Measurements from ENCODE around the gene A2ML1. TPM values are rescaled to one million over a fixed set of nuclear protein-coding genes. Genes with fewer than 3 reads are reported as not detected.
"Not testable (repeated sequence)": the region's sequence is repeated elsewhere in the genome, so short reads cannot be mapped to it uniquely, and the experiment has no call there.

Gene A2ML1
- polyA plus RNA-seq, 3 donors: not detected

- Mint-ChIP-seq H3K36me3 (peaks cover 0 to 3% of the 10 kb centered on the region in 2 donors), H3K4me3 (no peak overlapping the region), H3K9me3 (no peaks in the 10 kb centered on the region), H3K27me3 (ENCODE audit: low read depth in 3 of 3) (peaks cover 0 to 2% (median 2%) of the 10 kb centered on the region in 3 donors), H3K27ac (no peak overlapping the region), H3K4me1 (peaks cover 8% of the 10 kb centered on the region)
- H3K4me3 ChIP-seq (replicated peaks in 1 of 3; ENCODE audit: low read depth in 2 of 3, low read length in 3 of 3): no peak overlapping the region
- peaks cover 12 to 19% of the 10 kb centered on the region in 2 donors for H3K4me1 ChIP-seq (ENCODE audit: control insufficient read depth in 1 of 2, insufficient read depth in 2 of 2, low read length in 2 of 2)
- H3K27ac ChIP-seq (ENCODE audit: low read depth in 1 of 2, low read length in 2 of 2): no peak overlapping the region
- no peak overlapping the region for H3K4me2 ChIP-seq (replicated peaks; ENCODE audit: extremely low read depth, low read length, poor library complexity, severe bottlenecking)
- H3K27me3 ChIP-seq (ENCODE audit: control insufficient read depth in 2 of 2, insufficient read depth in 2 of 2, low read length in 2 of 2): peaks cover 0 to 5% of the 10 kb centered on the region in 2 donors
- DNase-seq: no peak
- TF ChIP-seq CTCF (IDR thresholded peaks at IDR 0.05): no peak
- H3K9me3 ChIP-seq (replicated peaks in 1 of 2; ENCODE audit: control insufficient read depth in 1 of 2, insufficient read depth in 1 of 2, low read length in 2 of 2): no peaks in the 10 kb centered on the region
- H2AFZ ChIP-seq (ENCODE audit: insufficient read depth, low read depth, low read length, poor library complexity, severe bottlenecking): no peak overlapping the region
- no peaks in the 10 kb centered on the region for H3K36me3 ChIP-seq (replicated peaks in 1 of 2; ENCODE audit: control insufficient read depth in 1 of 2, insufficient read depth in 2 of 2, low read length in 2 of 2)
- no peaks in the 10 kb centered on the region for H3K79me2 ChIP-seq (ENCODE audit: insufficient read depth, low read length)
- H4K20me1 ChIP-seq (ENCODE audit: insufficient read depth, low read length): no peaks in the 10 kb centered on the region
- no peak overlapping the region for H3K9ac ChIP-seq (ENCODE audit: insufficient read depth, low read length, poor library complexity, severe bottlenecking)
- intact Hi-C loops (cut with micrococcal nuclease): no loop called here
- 94% methylated on average over 2 of the region's 3 CpGs for WGBS (ENCODE audit: insufficient coverage)
These were observed 94.6 kb downstream of the A2ML1 start for GRCh38 chr12:8917031-8917430.

- TF ChIP-seq CTCF (IDR thresholded peaks at IDR 0.05): no peak
- Histone ChIP-seq H3K9ac (ENCODE audit: insufficient read depth, low read length, poor library complexity, severe bottlenecking) (no peak overlapping the region), H2AFZ (ENCODE audit: insufficient read depth, low read depth, low read length, poor library complexity, severe bottlenecking) (no peak overlapping the region), H3K9me3 (replicated peaks in 1 of 2; ENCODE audit: control insufficient read depth in 1 of 2, insufficient read depth in 1 of 2, low read length in 2 of 2) (no peaks in the 10 kb centered on the region), H3K79me2 (ENCODE audit: insufficient read depth, low read length) (no peaks in the 10 kb centered on the region), H3K4me1 (ENCODE audit: control insufficient read depth in 1 of 2, insufficient read depth in 2 of 2, low read length in 2 of 2) (peaks cover 12 to 19% of the 10 kb centered on the region in 2 donors), H3K4me2 (replicated peaks; ENCODE audit: extremely low read depth, low read length, poor library complexity, severe bottlenecking) (no peak overlapping the region), H3K36me3 (replicated peaks in 1 of 2; ENCODE audit: control insufficient read depth in 1 of 2, insufficient read depth in 2 of 2, low read length in 2 of 2) (no peaks in the 10 kb centered on the region), H3K27me3 (ENCODE audit: control insufficient read depth in 2 of 2, insufficient read depth in 2 of 2, low read length in 2 of 2) (peaks cover 0 to 5% of the 10 kb centered on the region in 2 donors), H3K27ac (ENCODE audit: low read depth in 1 of 2, low read length in 2 of 2) (no peak overlapping the region), H3K4me3 (replicated peaks in 1 of 3; ENCODE audit: low read depth in 2 of 3, low read length in 3 of 3) (no peak overlapping the region), H4K20me1 (ENCODE audit: insufficient read depth, low read length) (no peaks in the 10 kb centered on the region)
- DNase-seq: no peak
- H3K9me3 Mint-ChIP-seq: no peaks in the 10 kb centered on the region
- peaks cover 0 to 3% of the 10 kb centered on the region in 2 donors for H3K36me3 Mint-ChIP-seq
- no peak overlapping the region for H3K27ac Mint-ChIP-seq
- no peak overlapping the region for H3K4me3 Mint-ChIP-seq
- intact Hi-C loops (cut with micrococcal nuclease): no loop called here
- peaks cover 8% of the 10 kb centered on the region for H3K4me1 Mint-ChIP-seq
- H3K27me3 Mint-ChIP-seq (ENCODE audit: low read depth in 3 of 3): peaks cover 0 to 2% (median 2%) of the 10 kb centered on the region in 3 donors
- 80% methylated on average over 1 of the region's 1 CpG for WGBS (ENCODE audit: insufficient coverage)
These were observed 95.3 kb downstream of the A2ML1 start for GRCh38 chr12:8917751-8918150.

GRCh38 chr12:8919643-8920042, 97.2 kb downstream of the A2ML1 start:
- not testable (repeated sequence) for H3K36me3 ChIP-seq (replicated peaks in 1 of 2; ENCODE audit: control insufficient read depth in 1 of 2, insufficient read depth in 2 of 2, low read length in 2 of 2); H3K4me1 Mint-ChIP-seq

More at GRCh38 chr12:8919643-8920042, 97.2 kb downstream of the A2ML1 start:
- H3K27me3 Mint-ChIP-seq (ENCODE audit: low read depth in 3 of 3); H3K36me3 Mint-ChIP-seq; H3K4me3 ChIP-seq (replicated peaks in 1 of 3; ENCODE audit: low read depth in 2 of 3, low read length in 3 of 3); H3K27ac Mint-ChIP-seq; intact Hi-C loops (cut with micrococcal nuclease); H3K9ac ChIP-seq (ENCODE audit: insufficient read depth, low read length, poor library complexity, severe bottlenecking); H2AFZ ChIP-seq (ENCODE audit: insufficient read depth, low read depth, low read length, poor library complexity, severe bottlenecking); H3K4me2 ChIP-seq (replicated peaks; ENCODE audit: extremely low read depth, low read length, poor library complexity, severe bottlenecking); H3K27ac ChIP-seq (ENCODE audit: low read depth in 1 of 2, low read length in 2 of 2); H3K27me3 ChIP-seq (ENCODE audit: control insufficient read depth in 2 of 2, insufficient read depth in 2 of 2, low read length in 2 of 2); H3K9me3 ChIP-seq (replicated peaks in 1 of 2; ENCODE audit: control insufficient read depth in 1 of 2, insufficient read depth in 1 of 2, low read length in 2 of 2); H4K20me1 ChIP-seq (ENCODE audit: insufficient read depth, low read length); H3K9me3 Mint-ChIP-seq; DNase-seq; H3K79me2 ChIP-seq (ENCODE audit: insufficient read depth, low read length); H3K4me3 Mint-ChIP-seq: not testable (repeated sequence)
- 100% methylated on average over 1 of the region's 4 CpGs for WGBS (ENCODE audit: insufficient coverage)
- H3K4me1 ChIP-seq (ENCODE audit: control insufficient read depth in 1 of 2, insufficient read depth in 2 of 2, low read length in 2 of 2): peaks cover 6 to 11% of the 10 kb centered on the region in 2 donors
